Cardiac muscle cell (in vitro differentiated cells and primary cell): ENCODE measurements around the gene DYNLT1. TPM values are rescaled to one million over a fixed set of nuclear protein-coding genes. Genes with fewer than 3 reads are reported as not detected.

Experiments
- DNase-seq, 2 donors: peaks; one replicate each; pipeline versions ENCODE4 v3.0.0 to v3.0.0-alpha.2; 2010 to 2017; ENCODE audit warnings: low read depth in 1 of 2, low spot score in 1 of 2
- H3K27ac ChIP-seq: fragments of 200-600 bp; sonication (generic); 2 replicates; pipeline ENCODE4 v1.5.1; 2016
- H3K27me3 ChIP-seq: fragments of 200-600 bp; sonication (generic); 2 replicates; pipeline ENCODE4 v1.6.0; 2016; ENCODE audit warnings: control low read depth
- H3K36me3 ChIP-seq: fragments of 200-600 bp; sonication (generic); 2 replicates; pipeline ENCODE4 v1.5.1; 2016; ENCODE audit warnings: control low read depth
- H3K4me1 ChIP-seq: fragments of 200-600 bp; sonication (generic); 2 replicates; pipeline ENCODE4 v1.8.1; 2017; ENCODE audit warnings: low read depth, mild to moderate bottlenecking, mixed run types
- H3K4me3 ChIP-seq: fragments of 200-600 bp; sonication (generic); 2 replicates; pipeline ENCODE4 v1.5.1; 2016; ENCODE audit warnings: mild to moderate bottlenecking
- H3K9me3 ChIP-seq: fragments of 200-600 bp; sonication (generic); 2 replicates; pipeline ENCODE4 v1.5.1; 2017; ENCODE audit warnings: low read depth, mild to moderate bottlenecking, control low read depth
- polyA plus RNA-seq: library from polyadenylated mRNA; unstranded; fragments of >200 nt; fragmentation: Nextera tagmentation; extraction: Ambion mirVana; gene quantifications from 2 replicates; pipeline ENCODE4 v1.2.1, GENCODE V29; 2016
- total RNA-seq: library from RNA; depleted of rRNA; stranded (reverse); fragments of >200 nt; gene quantifications from 2 replicates; pipeline ENCODE4 v1.2.3, GENCODE V29; 2016
- TF ChIP-seq, protein P1 (sequence below): IDR thresholded peaks from 2 replicates; pipeline ENCODE4 v1.5.1; 2012; ENCODE audit warnings: low read depth, mild to moderate bottlenecking, low read length

DYNLT1 gene
- total and polyA plus RNA-seq, 2 experiments from 2014 or later, result 86.5 to 459 TPM

DNA sequence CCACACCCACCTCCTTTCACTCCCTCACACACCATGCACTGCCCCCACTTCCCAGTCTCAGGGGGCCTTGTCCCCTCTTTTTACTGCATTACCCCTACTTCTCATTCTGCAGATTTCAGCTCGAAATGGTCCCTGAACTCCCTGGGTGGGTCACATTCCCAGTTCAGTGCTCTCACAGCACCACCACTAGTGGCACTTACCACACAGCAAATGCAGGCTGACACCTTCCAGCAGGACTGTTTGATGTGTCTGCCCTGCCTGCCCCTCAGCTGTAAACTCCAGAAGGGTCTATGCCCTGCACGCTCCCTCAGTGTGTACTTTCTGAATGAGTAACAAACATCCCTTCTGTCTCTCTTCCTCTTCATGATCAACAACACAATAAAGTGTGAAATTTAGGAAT, 4.0 kb downstream of the DYNLT1 start:
- Histone ChIP-seq H3K27ac (no peak overlapping the region), H3K9me3 (no peaks in the 10 kb centered on the region), H3K36me3 (peaks cover 14% of the 10 kb centered on the region), H3K4me1 (peaks cover 39% of the 10 kb centered on the region), H3K4me3 (no peak overlapping the region), H3K27me3 (no peaks in the 10 kb centered on the region)
- DNase-seq, result no peak
- TF ChIP-seq, protein P1, sequence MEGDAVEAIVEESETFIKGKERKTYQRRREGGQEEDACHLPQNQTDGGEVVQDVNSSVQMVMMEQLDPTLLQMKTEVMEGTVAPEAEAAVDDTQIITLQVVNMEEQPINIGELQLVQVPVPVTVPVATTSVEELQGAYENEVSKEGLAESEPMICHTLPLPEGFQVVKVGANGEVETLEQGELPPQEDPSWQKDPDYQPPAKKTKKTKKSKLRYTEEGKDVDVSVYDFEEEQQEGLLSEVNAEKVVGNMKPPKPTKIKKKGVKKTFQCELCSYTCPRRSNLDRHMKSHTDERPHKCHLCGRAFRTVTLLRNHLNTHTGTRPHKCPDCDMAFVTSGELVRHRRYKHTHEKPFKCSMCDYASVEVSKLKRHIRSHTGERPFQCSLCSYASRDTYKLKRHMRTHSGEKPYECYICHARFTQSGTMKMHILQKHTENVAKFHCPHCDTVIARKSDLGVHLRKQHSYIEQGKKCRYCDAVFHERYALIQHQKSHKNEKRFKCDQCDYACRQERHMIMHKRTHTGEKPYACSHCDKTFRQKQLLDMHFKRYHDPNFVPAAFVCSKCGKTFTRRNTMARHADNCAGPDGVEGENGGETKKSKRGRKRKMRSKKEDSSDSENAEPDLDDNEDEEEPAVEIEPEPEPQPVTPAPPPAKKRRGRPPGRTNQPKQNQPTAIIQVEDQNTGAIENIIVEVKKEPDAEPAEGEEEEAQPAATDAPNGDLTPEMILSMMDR, result no peak

GRCh38 chr6:158639056-158639455, 5.5 kb downstream of the DYNLT1 start:
- peak overlapping the region; percentile 42 for H3K27ac ChIP-seq
- no peaks in the 10 kb centered on the region for H3K9me3 ChIP-seq
- TF ChIP-seq, protein P1, result no peak
- peaks cover 24% of the 10 kb centered on the region for H3K36me3 ChIP-seq
- no peaks in the 10 kb centered on the region for H3K27me3 ChIP-seq
- DNase-seq, result no peak
- peaks cover 36% of the 10 kb centered on the region for H3K4me1 ChIP-seq
- no peak overlapping the region for H3K4me3 ChIP-seq

DNA sequence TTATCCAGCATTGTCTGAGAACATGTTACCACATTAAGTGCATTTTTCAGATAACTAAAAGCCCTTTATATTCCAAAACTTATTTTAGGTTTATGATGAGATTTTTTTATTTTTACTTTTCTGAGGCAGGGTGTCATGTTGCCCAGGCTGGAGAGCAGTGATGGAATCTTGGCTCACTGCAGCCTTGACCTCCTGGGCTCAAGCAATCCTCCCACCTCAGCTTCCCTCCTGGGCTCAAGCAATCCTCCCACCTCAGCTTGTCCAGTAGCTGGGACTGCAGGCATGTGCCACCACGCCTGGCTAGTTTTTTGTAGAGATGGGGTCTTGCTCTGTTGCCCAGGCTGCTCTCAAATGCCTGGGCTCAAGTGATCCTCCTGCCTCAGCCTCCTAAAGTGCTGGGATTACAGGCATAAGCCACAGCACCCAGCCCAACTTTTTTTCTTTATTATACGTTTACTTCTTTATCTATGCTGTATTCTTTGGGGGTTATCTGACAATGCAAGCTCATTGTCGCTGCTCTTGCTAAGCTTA, 6.2 kb downstream of the DYNLT1 start:
- H3K4me1 ChIP-seq, result peaks cover 32% of the 10 kb centered on the region
- TF ChIP-seq, protein P1, result no peak
- peaks cover 29% of the 10 kb centered on the region for H3K36me3 ChIP-seq
- DNase-seq, result no peak
- H3K9me3 ChIP-seq, result no peaks in the 10 kb centered on the region
- H3K27ac ChIP-seq, result peak overlapping the region; percentile 42
- H3K27me3 ChIP-seq, result no peaks in the 10 kb centered on the region
- no peak overlapping the region for H3K4me3 ChIP-seq

- Histone ChIP-seq H3K9me3 (no peaks in the 10 kb centered on the region), H3K36me3 (peaks cover 29% of the 10 kb centered on the region), H3K4me1 (peaks cover 20% of the 10 kb centered on the region), H3K27me3 (no peaks in the 10 kb centered on the region), H3K4me3 (no peak overlapping the region), H3K27ac (no peak overlapping the region)
- DNase-seq, result no peak
- TF ChIP-seq, protein P1, result no peak
These were observed 7.8 kb downstream of the DYNLT1 start for GRCh38 chr6:158636778-158637177.

DNA sequence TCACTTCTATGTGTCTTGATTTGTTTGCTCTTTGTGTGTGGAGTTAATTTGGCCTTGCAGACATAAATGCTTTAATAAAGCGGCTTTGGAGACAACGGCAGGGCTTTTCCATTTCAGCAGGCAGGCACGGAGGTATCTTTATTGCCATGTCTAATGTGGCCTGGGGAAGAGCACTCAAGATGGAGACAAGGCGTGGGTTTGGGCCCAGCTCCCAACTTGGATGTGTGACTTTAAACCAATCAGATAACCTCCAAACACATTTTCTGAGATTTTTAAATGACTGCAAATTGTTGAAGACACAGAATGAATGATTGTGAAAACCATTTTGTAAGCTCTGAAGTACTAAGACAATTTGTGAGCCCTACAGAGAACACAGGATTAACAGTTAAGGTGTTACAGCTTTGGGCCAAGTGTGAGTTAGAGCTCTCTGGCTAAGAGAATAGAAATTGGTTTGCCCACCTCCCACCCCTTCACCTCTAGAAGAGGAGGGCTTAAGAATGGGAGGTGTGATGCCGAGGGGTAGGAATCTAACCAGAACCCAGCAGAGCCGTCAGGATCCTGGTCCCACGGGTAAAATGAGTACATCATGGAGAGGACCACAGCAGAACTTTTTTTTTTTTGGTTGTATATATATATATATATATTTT, 9.0 kb downstream of the DYNLT1 start:
- peaks cover 18% of the 10 kb centered on the region for H3K4me1 ChIP-seq
- peaks cover 29% of the 10 kb centered on the region for H3K36me3 ChIP-seq
- TF ChIP-seq, protein P1, result no peak
- H3K9me3 ChIP-seq, result no peaks in the 10 kb centered on the region
- no peak for DNase-seq
- H3K27me3 ChIP-seq, result no peaks in the 10 kb centered on the region
- H3K4me3 ChIP-seq, result no peak overlapping the region
- peak overlapping the region; percentile 44 for H3K27ac ChIP-seq
